H1 (cell line): ENCODE data around the gene AQP12A. TPM values are rescaled to one million over a fixed set of nuclear protein-coding genes. Genes with fewer than 3 reads are reported as not detected.
A peak's percentile ranks its signal among the peaks of the same experiment; 100 is the strongest.

Experiments
- CTCF ChIA-PET: fragments of 300-600 bp; sonication (Branson Sonifier 250); formaldehyde crosslinking; loops from one replicate; lab custom pipeline; 2021; ENCODE audit not compliant: partially characterized antibody; lab: Charles Lee
- POLR2A ChIA-PET: fragments of 300-600 bp; sonication (Branson Sonifier 250); formaldehyde crosslinking; loops from one replicate; lab custom pipeline; 2021; ENCODE audit warnings: inconsistent platforms; ENCODE audit not compliant: partially characterized antibody; lab: Charles Lee
- DNase-seq, 2 experiments: peaks; one replicate each; pipeline versions ENCODE4 v3.0.0 to v3.0.0-alpha.2; 2010 to 2022; ENCODE audit warnings: low spot score in 2 of 2, low read depth in 1 of 2, mixed read lengths in 1 of 2
- FAIRE-seq: peaks from 2 replicates; lab custom pipeline; 2011; peaks lifted over from hg19 to GRCh38; lab: Jason Lieb, UNC
- H2AFZ ChIP-seq: 2 replicates; pipeline ENCODE4 v1.8.1; 2012; ENCODE audit warnings: low read length, inconsistent platforms
- H2AK5ac ChIP-seq: 2 replicates; pipeline ENCODE4 v1.6.1; 2013; ENCODE audit warnings: low read depth, low read length
- H2BK120ac ChIP-seq: replicated peaks from 2 replicates; pipeline ENCODE3; 2013; ENCODE audit warnings: low read depth, low read length, inconsistent platforms
- H2BK12ac ChIP-seq: 2 replicates; pipeline ENCODE4 v1.6.1; 2013; ENCODE audit warnings: low read depth, low read length
- H2BK15ac ChIP-seq: 2 replicates; pipeline ENCODE4 v1.6.1; 2013; ENCODE audit warnings: low read length
- H2BK20ac ChIP-seq: 2 replicates; pipeline ENCODE4 v1.6.1; 2013; ENCODE audit warnings: low read length
- H2BK5ac ChIP-seq: 2 replicates; pipeline ENCODE4 v1.6.1; 2013; ENCODE audit warnings: low read depth, low read length
- H3K14ac ChIP-seq: 2 replicates; pipeline ENCODE4 v1.6.1; 2013; ENCODE audit warnings: inconsistent platforms; ENCODE audit not compliant: insufficient read length
- H3K18ac ChIP-seq: 2 replicates; pipeline ENCODE4 v1.6.1; 2013; ENCODE audit warnings: low read length; ENCODE audit errors: extremely low read depth
- H3K23ac ChIP-seq: 2 replicates; pipeline ENCODE4 v1.6.1; 2013; ENCODE audit warnings: inconsistent platforms; ENCODE audit not compliant: insufficient read length
- H3K23me2 ChIP-seq: 2 replicates; pipeline ENCODE4 v1.6.1; 2013; ENCODE audit warnings: low read depth, low read length
- H3K27ac ChIP-seq: 2 replicates; pipeline ENCODE4 v1.6.1; 2011; ENCODE audit warnings: low read depth, low read length, inconsistent platforms
- H3K27me3 ChIP-seq, 4 experiments: replicated peaks in 1 of 4; 1 replicate in 1 of 4; 2 replicates in 3 of 4; pipeline versions ENCODE4 v1.6.1 to v1.8.1; 2011 to 2013; ENCODE audit warnings: low read length in 3 of 4, mild to moderate bottlenecking in 3 of 4, inconsistent platforms in 2 of 4, mixed read lengths in 2 of 4, moderate library complexity in 1 of 4; ENCODE audit not compliant: control insufficient read depth in 3 of 4, insufficient read depth in 3 of 4; ENCODE audit errors: extremely low read depth in 1 of 4
- H3K36me3 ChIP-seq, 4 experiments: 2 replicates each; pipeline versions ENCODE4 v1.6.1 to v1.8.1; 2011 to 2013; ENCODE audit warnings: mild to moderate bottlenecking in 4 of 4, low read length in 3 of 4, moderate library complexity in 2 of 4, control low read depth in 1 of 4, inconsistent platforms in 1 of 4; ENCODE audit not compliant: insufficient read depth in 4 of 4, control insufficient read depth in 2 of 4
- H3K4ac ChIP-seq: replicated peaks from 2 replicates; pipeline ENCODE3; 2013; ENCODE audit warnings: low read length, low read depth, mixed read lengths, inconsistent platforms; ENCODE audit not compliant: insufficient read length
- H3K4me1 ChIP-seq, 4 experiments: replicated peaks in 1 of 4; 1 replicate in 1 of 4; 2 replicates in 3 of 4; pipeline versions ENCODE4 v1.6.1 to v1.8.1; 2011 to 2013; ENCODE audit warnings: low read length in 3 of 4, inconsistent platforms in 2 of 4, mixed read lengths in 1 of 4; ENCODE audit not compliant: insufficient read depth in 4 of 4, control insufficient read depth in 3 of 4
- H3K4me2 ChIP-seq, 2 experiments: 2 replicates each; pipeline versions ENCODE4 v1.6.1 to v1.8.1; 2011 to 2013; ENCODE audit warnings: low read depth in 2 of 2, low read length in 2 of 2, control low read depth in 1 of 2, inconsistent platforms in 1 of 2, mild to moderate bottlenecking in 1 of 2; ENCODE audit not compliant: insufficient read depth in 1 of 2
- H3K4me3 ChIP-seq, 4 experiments: fragments of 200-600, 300-600 bp in 1 of 4; sonication (generic), shearing (Covaris generic), sonication (Bioruptor Twin) in 1 of 4; 2 replicates each; pipeline versions ENCODE4 v1.5.1 to v1.8.1; 2011 to 2016; ENCODE audit warnings: low read length in 4 of 4, low read depth in 3 of 4, control low read depth in 2 of 4, inconsistent platforms in 2 of 4, mild to moderate bottlenecking in 2 of 4, mixed read lengths in 1 of 4, moderate library complexity in 1 of 4; ENCODE audit not compliant: insufficient read depth in 2 of 4; ENCODE audit errors: extremely low read depth in 1 of 4
- H3K56ac ChIP-seq: replicated peaks from 2 replicates; pipeline ENCODE3; 2013; ENCODE audit warnings: low read depth, mild to moderate bottlenecking, mixed read lengths, low read length, inconsistent platforms; ENCODE audit not compliant: insufficient read length
- H3K79me1 ChIP-seq: 2 replicates; pipeline ENCODE4 v1.6.1; 2013; ENCODE audit warnings: low read depth, low read length, control low read depth
- H3K79me2 ChIP-seq, 2 experiments: 2 replicates each; pipeline versions ENCODE4 v1.6.1 to v1.8.1; 2012 to 2013; ENCODE audit warnings: low read length in 2 of 2, mild to moderate bottlenecking in 2 of 2, inconsistent platforms in 1 of 2; ENCODE audit not compliant: insufficient read depth in 2 of 2, control insufficient read depth in 1 of 2
- H3K9ac ChIP-seq, 4 experiments: replicated peaks in 1 of 4; 1 replicate in 1 of 4; 2 replicates in 3 of 4; pipeline versions ENCODE4 v1.6.1 to v1.8.1; 2011 to 2013; ENCODE audit warnings: low read depth in 3 of 4, low read length in 3 of 4, control low read depth in 2 of 4, mild to moderate bottlenecking in 2 of 4, moderate library complexity in 2 of 4, inconsistent platforms in 1 of 4; ENCODE audit errors: extremely low read depth in 1 of 4
- H3K9me3 ChIP-seq, 2 experiments: 2 replicates each; pipeline versions ENCODE4 v1.6.1 to v1.8.1; 2012 to 2013; ENCODE audit warnings: mild to moderate bottlenecking in 2 of 2, moderate library complexity in 2 of 2, control low read depth in 1 of 2, inconsistent platforms in 1 of 2, low read depth in 1 of 2, low read length in 1 of 2, mixed read lengths in 1 of 2; ENCODE audit not compliant: insufficient read depth in 2 of 2
- H4K20me1 ChIP-seq, 2 experiments: replicated peaks in 1 of 2; 2 replicates each; pipeline versions ENCODE3 to v1.8.1; 2011 to 2013; ENCODE audit warnings: inconsistent platforms in 2 of 2, low read length in 2 of 2, mild to moderate bottlenecking in 1 of 2; ENCODE audit not compliant: insufficient read depth in 2 of 2, control insufficient read depth in 1 of 2
- H4K5ac ChIP-seq: 2 replicates; pipeline ENCODE4 v1.6.1; 2013; ENCODE audit warnings: low read length, low read depth, mixed read lengths, inconsistent platforms; ENCODE audit not compliant: insufficient read length
- H4K8ac ChIP-seq: 2 replicates; pipeline ENCODE4 v1.8.0; 2013; ENCODE audit warnings: mild to moderate bottlenecking, moderate library complexity, low read length, inconsistent platforms; ENCODE audit not compliant: insufficient read depth; ENCODE audit errors: extremely low read depth
- H4K91ac ChIP-seq: replicated peaks from 2 replicates; pipeline ENCODE3; 2013; ENCODE audit warnings: low read length, mixed read lengths, inconsistent platforms; ENCODE audit not compliant: insufficient read length
- BCL11A ChIP-seq, 2 experiments: IDR thresholded peaks; one replicate each; pipeline ENCODE4 v1.6.1; 2011; ENCODE audit warnings: low read depth in 2 of 2, low read length in 2 of 2, mild to moderate bottlenecking in 2 of 2
- BRCA1 ChIP-seq: IDR thresholded peaks from 2 replicates; pipeline ENCODE4 v1.6.1; 2012; ENCODE audit warnings: low read depth, low read length, improper control_type of control experiment
- CBX5 ChIP-seq: fragments of 300-800, 300-1000 bp; sonication (generic); IDR thresholded peaks from 2 replicates; pipeline ENCODE4 v1.7.1; 2016; ENCODE audit warnings: antibody characterized with exemption, low read length, low read depth
- CBX8 ChIP-seq: fragments of 300-800, 300-1000 bp; sonication (generic); IDR thresholded peaks from 2 replicates; pipeline ENCODE4 v1.7.1; 2016; ENCODE audit warnings: low read depth, low read length, borderline replicate concordance
- CREB1 ChIP-seq: IDR thresholded peaks from 2 replicates; pipeline ENCODE4 v1.6.1; 2012; ENCODE audit warnings: inconsistent platforms
- EGR1 ChIP-seq: IDR thresholded peaks from 2 replicates; pipeline ENCODE4 v1.6.1; 2011; ENCODE audit warnings: low read depth, low read length, borderline replicate concordance
- GABPA ChIP-seq: IDR thresholded peaks from 2 replicates; pipeline ENCODE4 v1.6.1; 2011; ENCODE audit warnings: mild to moderate bottlenecking, low read length, moderate library complexity, borderline replicate concordance; ENCODE audit not compliant: insufficient read depth
- GTF2F1 ChIP-seq: IDR thresholded peaks from 2 replicates; pipeline ENCODE4 v1.6.1; 2012; ENCODE audit warnings: low read depth, low read length, improper control_type of control experiment, borderline replicate concordance
- KDM1A ChIP-seq: fragments of 200-600, 300-600 bp; sonication (generic); IDR thresholded peaks from 2 replicates; pipeline ENCODE4 v1.7.1; 2016; ENCODE audit warnings: mild to moderate bottlenecking, low read length, borderline replicate concordance
- POLR2AphosphoS5 ChIP-seq: IDR thresholded peaks from 2 replicates; pipeline ENCODE4 v1.6.1; 2011; ENCODE audit warnings: low read depth, low read length
- RAD21 ChIP-seq, 2 experiments: IDR thresholded peaks in 1 of 2; conservative IDR thresholded peaks in 1 of 2; 2 replicates each; pipeline ENCODE4 v1.6.1; 2011; ENCODE audit warnings: low read depth in 2 of 2, low read length in 2 of 2, improper control_type of control experiment in 1 of 2, inconsistent platforms in 1 of 2, mild to moderate bottlenecking in 1 of 2, moderate library complexity in 1 of 2
- RNF2 ChIP-seq: fragments of 200-900, 300-1000 bp; sonication (generic); IDR thresholded peaks from 2 replicates; pipeline ENCODE4 v1.7.1; 2016; ENCODE audit warnings: borderline replicate concordance, low read depth, mild to moderate bottlenecking, antibody characterized with exemption, low read length; ENCODE audit not compliant: poor library complexity, severe bottlenecking; ENCODE audit errors: missing control alignments
- SIN3A ChIP-seq, 2 experiments: IDR thresholded peaks in 1 of 2; conservative IDR thresholded peaks in 1 of 2; 2 replicates each; pipeline ENCODE4 v1.6.1; 2011 to 2012; ENCODE audit warnings: low read length in 2 of 2, improper control_type of control experiment in 1 of 2, low read depth in 1 of 2, mild to moderate bottlenecking in 1 of 2
- WGBS, 2 experiments: shearing (Covaris generic) in 1 of 2; methylation state at CpG; one replicate each; pipeline versions ENCODE4 v1.1.6 to v1.1.7; 2013 to 2015; ENCODE audit warnings: low lambda C conversion rate in 2 of 2, mixed read lengths in 2 of 2, inconsistent platforms in 1 of 2, low coverage in 1 of 2, missing lambda C conversion rate in 1 of 2; ENCODE audit not compliant: insufficient replicate concordance in 2 of 2, insufficient coverage in 1 of 2, insufficient read length in 1 of 2; ENCODE audit errors: extremely low coverage in 1 of 2, missing lambda C conversion rate in 1 of 2; 5-methylcytosine and 5-hydroxymethylcytosine counted together
- polyA plus RNA-seq, 7 experiments: library from polyadenylated mRNA; depleted of rRNA in 3 of 7; stranded (reverse) in 5 of 7; unstranded in 2 of 7; fragments of >200 nt in 5 of 7; fragments of 200-250 nt in 2 of 7; gene quantifications; 1 replicate in 5 of 7; 2 replicates in 1 of 7; 4 replicates in 1 of 7; pipeline versions ENCODE4 v1.2.1 to v1.2.3, GENCODE V29; 2011 to 2013; ENCODE audit warnings: missing spikeins in 2 of 7, mixed read lengths in 2 of 7
- total RNA-seq: library from RNA; stranded (reverse); fragmentation: NEBNext Ultra II Directional; extraction: Animal tissue kit (Norgen Biotek cat#: 25700); gene quantifications from 2 replicates; pipeline ENCODE4 v1.2.1, GENCODE V29; 2021

AQP12A gene
- total and polyA plus RNA-seq, 2 of the 8 experiments (the other 6 are each of a cell fraction or from before 2014, with no cell fraction given): not detected

DNA sequence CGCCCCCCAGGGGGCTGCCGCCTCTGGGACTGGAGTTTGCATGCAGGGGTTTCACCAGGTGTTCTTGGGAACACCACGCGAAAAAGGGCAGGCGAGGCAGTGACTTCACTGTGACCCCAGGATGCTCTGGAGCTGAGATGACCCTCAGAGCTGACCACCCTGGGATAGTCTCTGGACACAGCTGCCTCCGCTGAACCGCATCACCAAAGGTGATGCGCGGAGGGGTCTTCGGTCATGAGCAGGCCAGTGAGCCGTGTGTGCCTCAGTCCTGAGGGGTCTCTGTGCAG is 48.9 kb upstream of the AQP12A start:
- CTCF ChIA-PET: interaction anchor here (1.0 to 1.5 kb wide), 5 partner anchors 10 to 204 kb away, joined by 3 to 4 read pairs (median 3); no protein-coding TSS in a partner anchor
- peaks cover 0 to 2% (median 0%) of the 10 kb centered on the region in 4 experiments; a peak in 3 of 7 replicates for H3K27me3 ChIP-seq
- WGBS, 2 experiments: 86% methylated on average over 11 of the region's 11 CpGs; no CpG with 5 or more reads in 1 of the 2 experiments
- TF ChIP-seq SIN3A (conservative IDR thresholded peaks at IDR 0.05 in 1 of 2, IDR thresholded peaks at IDR 0.05 in 1 of 2; ENCODE audit: low read depth in 1 of 2, low read length in 2 of 2) (no peak), RNF2 (no peak), BCL11A (IDR thresholded peaks at IDR 0.05; ENCODE audit: low read depth in 2 of 2, low read length in 2 of 2) (no peak), POLR2AphosphoS5 (no peak), KDM1A (no peak), GTF2F1 (no peak), CBX8 (no peak), CREB1 (no peak), CBX5 (no peak), EGR1 (no peak), BRCA1 (no peak), GABPA (no peak), RAD21 (IDR thresholded peaks at IDR 0.05 in 1 of 2, conservative IDR thresholded peaks at IDR 0.05 in 1 of 2; ENCODE audit: low read depth in 2 of 2, low read length in 2 of 2) (no peak)

More for the DNA sequence above, 48.9 kb upstream of the AQP12A start:
- Histone ChIP-seq H3K4me1 (no peaks in the 10 kb centered on the region; a peak in 1 of 7 replicates), H2AK5ac (no peak overlapping the region), H3K23ac (no peak overlapping the region), H3K9me3 (no peaks in the 10 kb centered on the region), H4K20me1 (no peaks in the 10 kb centered on the region), H3K4ac (no peak overlapping the region), H3K18ac (no peak overlapping the region), H3K79me1 (no peaks in the 10 kb centered on the region), H4K91ac (no peak overlapping the region), H2BK15ac (no peak overlapping the region), H4K5ac (no peak overlapping the region), H2BK5ac (no peak overlapping the region), H2BK120ac (no peak overlapping the region), H2BK12ac (no peak overlapping the region), H2BK20ac (no peak overlapping the region), H3K4me3 (no peak overlapping the region), H3K23me2 (no peaks in the 10 kb centered on the region), H3K36me3 (no peaks in the 10 kb centered on the region), H3K4me2 (no peak overlapping the region), H3K79me2 (no peaks in the 10 kb centered on the region), H2AFZ (no peak overlapping the region), H4K8ac (0 out of 2 replicates have a peak overlapping the region, but pooled peaks have one; percentile 3), H3K9ac (no peak overlapping the region), H3K14ac (no peak overlapping the region), H3K56ac (no peak overlapping the region), H3K27ac (no peak overlapping the region)
- POLR2A ChIA-PET: no interaction called here
- FAIRE-seq (no peak), DNase-seq (no peak)
